Stimulated activated CD4-positive, alpha-beta T cell treated with anti-CD3 and anti-CD28 coated beads, Interleukin-12 subunit alpha, Interleukin-12 subunit beta, amount 100 ng/mL, for 24 hours (primary cell): ENCODE data around the gene EXD2.
"Not testable (repeated sequence)": the region's sequence is repeated elsewhere in the genome, so short reads cannot be mapped to it uniquely, and the experiment has no call there.

Experiments
- DNase-seq, 2 experiments: peaks; one replicate each; pipeline ENCODE4 v3.0.0-alpha.2; 2020; ENCODE audit warnings: low read depth in 2 of 2

The EXD2 gene, protein sequence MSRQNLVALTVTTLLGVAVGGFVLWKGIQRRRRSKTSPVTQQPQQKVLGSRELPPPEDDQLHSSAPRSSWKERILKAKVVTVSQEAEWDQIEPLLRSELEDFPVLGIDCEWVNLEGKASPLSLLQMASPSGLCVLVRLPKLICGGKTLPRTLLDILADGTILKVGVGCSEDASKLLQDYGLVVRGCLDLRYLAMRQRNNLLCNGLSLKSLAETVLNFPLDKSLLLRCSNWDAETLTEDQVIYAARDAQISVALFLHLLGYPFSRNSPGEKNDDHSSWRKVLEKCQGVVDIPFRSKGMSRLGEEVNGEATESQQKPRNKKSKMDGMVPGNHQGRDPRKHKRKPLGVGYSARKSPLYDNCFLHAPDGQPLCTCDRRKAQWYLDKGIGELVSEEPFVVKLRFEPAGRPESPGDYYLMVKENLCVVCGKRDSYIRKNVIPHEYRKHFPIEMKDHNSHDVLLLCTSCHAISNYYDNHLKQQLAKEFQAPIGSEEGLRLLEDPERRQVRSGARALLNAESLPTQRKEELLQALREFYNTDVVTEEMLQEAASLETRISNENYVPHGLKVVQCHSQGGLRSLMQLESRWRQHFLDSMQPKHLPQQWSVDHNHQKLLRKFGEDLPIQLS

DNA sequence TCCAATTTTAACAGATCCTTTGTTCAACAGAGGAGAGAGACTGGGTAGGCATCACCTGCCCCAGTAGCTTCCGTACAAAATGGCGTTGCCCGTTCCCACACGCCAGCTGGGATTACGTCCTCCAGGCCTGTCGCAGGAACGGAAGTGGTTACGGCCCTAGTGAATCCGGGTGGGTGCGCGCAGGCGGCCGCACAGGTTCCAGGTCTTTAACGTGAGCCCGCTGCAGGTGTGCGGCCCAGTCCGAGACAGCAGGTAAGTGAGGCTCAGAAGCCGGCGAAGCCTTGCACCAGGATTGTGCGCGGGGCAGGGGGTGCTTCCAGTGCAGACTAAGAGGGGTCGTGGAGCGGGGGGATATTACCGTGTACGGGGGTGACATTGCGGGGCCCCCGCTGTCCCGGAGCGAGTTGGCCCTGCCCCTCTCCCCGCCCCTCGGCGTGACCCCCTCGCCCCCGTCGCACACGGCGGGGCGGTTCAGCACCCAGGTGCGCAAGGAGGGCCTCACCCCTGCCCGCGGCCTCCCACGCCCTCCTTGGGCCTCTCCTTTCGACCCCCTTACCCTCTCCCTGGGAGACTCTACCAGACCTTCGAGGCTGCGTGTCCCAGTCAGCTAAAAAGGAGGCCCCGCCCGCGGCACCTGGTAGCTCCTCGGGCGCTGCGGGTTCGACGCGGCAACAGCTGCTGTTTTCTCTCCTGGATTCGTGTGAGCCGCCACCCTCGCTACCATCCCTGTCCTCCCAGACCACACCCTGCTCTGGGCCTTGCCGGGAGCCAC is at the start of gene EXD2:
EXD2 (plus strand) TSS at position 159 of the 772 bp plus-strand sequence. CDS start 17,973 bp downstream, outside the sequence.
- DNase-seq, result peak; percentile 59 to 71

DNA sequence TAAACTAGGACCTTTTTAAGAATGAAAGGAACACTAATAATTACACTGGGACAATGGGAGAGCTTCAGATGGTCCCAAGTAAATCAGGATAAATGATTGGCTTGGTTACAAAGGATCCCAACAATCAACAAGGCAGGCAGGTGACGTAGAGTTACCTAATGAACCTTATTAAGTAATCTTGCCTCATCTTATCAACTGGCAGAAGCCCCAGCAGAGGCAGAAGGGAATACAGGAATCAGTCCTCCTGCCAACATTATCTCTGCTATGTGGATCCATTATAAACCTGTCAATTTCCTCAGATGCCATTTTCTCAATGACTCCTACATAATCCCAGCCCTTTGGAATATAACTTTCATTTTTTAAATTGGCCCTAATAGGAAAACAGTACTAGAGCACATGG is 49.7 kb upstream of the EXD2 start:
- no peak for DNase-seq

DNA sequence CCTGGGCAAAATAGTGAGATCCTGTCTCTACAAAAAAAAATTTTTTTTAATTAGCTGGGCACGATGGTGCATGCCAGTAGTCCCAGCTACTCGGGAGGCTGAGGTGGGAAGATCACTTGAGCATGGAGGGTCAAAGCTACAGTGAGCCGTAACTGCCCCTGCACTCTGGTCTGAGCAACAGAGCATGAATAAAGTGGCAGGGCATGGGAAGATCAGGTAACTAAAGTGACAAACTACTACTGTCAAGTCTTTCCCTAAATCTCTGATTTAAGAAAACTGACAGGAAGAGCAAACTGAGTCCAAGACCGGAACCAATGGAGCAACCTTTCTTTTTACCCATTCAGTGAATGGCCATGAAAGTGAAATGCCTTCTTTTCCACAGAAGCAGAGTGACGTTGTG is 49.2 kb upstream of the EXD2 start:
- no peak for DNase-seq

DNA sequence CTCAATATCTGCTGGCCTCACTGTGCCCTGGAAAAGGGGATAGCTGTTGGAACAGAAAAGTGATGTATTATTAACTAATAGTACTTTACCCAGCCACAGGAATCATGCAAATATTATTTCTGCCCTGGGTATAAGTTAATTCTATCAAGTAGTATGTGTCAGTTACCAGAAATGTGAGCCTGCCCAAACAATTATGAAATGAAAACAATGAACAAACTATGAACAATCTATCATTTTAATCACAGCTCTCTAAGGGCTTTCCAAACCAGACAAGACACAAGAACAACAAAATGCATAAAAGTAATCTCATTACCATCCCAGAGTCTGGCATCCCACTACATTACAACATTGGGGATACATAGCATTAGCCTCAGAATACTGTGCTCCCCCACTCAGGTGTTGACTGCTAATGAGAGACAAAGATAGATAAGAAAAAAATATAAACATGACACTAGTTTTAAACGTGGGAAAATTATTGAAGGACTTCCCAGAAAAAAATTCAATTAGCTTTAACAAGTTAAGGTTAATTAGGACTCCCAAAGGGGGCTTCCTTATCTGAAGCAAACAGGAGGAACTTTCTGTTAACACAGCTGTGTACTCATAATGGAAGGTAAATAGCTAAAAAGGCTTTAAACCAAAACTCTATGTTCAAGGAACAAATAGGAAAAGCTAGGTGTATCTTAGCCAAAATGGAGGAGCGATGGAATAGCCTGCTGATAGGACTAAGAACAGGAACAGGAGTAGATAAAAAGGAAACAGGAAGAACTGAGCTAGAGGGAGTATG is 41.6 kb upstream of the EXD2 start:
- DNase-seq, result no peak

DNA sequence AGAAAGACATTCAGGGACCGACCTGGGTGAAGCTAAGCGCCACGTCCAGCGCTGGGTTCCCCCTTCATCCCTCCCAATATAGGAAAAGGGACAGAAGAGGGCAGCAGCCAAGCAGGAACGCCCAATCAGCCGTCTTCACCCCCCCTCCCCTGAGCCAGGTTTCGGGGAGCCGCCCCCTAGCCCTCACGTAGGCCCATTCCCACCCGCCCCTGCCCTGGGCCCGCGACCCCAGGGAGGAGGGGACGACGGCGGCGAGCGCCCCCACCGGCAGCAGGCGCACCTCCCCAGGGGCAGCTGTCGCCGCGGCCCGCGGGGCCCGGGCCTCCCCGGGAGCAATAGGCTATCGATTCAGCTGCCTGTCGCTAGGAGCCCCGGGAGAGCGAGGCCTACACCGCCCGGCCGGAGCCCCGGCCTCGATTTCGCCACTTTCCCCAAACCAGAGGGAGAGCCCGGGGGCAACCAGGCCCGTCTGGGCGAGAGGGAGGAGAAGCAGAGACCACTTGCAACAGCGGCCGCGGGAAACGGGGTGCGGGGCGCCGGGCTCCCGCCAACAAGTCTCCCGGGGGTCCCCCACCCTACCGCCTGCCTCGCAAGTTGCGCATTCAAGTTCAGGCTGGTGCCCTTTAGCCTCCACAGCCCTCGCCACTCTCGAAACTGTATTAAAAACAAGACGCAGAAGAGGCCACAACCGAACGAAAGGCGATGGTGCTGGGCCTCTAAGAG is 39.7 kb upstream of the EXD2 start:
- DNase-seq, result peak; percentile 55 to 58

DNA sequence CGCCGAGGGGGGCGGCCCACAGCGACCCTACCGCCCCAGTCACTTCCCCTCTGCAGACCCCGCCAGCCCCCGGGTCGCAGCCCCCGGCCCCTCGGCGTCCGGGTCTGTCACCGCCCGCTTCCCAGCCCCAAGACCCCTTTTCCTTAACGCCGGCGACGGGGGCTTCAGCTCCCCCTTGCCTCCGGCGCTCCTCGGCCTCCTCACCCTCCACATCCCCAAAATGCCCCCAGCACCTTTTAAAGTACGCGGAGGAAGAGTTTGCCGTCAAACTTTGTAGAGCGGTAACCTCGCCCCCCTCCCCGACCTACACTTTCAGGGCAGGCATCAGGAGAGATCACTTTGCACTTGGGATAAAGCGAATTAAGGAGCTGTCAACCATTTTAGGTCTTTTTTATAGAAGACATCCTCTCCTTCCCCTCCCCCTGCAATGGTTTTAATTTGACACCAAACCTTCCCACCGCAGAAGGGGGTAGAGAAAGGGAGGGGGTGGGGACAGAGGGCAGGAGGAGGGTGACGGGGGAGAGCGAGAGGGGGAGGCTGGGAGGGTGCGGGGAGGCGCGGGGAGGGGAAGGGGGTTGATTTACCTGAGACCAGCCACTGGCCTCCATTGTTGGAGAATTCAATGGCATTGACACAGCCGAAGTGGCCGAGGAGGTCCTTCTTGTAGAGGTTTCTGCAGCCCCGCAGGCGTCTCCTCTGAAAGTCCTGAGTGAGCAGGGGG is 39.0 kb upstream of the EXD2 start:
- DNase-seq, result peak in 1 of 2 experiments; percentile 35

DNA sequence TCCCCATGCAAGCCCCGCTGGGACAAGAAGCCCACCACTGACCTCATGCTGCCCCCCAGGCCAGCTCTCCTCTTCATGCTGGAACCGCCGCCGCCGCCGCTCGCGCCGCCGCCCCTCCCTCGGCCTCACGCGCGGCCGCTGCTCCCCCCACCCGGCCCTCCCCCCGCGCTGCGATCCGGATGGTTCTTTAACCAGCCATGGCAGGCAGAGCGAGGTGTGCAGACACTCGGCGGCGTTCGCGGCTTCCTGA is 38.5 kb upstream of the EXD2 start, which contains the start of gene DCAF5:
DCAF5 (minus strand) TSS at position 218 of the 250 bp plus-strand sequence; CDS start at position 77, 141 bp downstream.
- peak; percentile 81 to 89 for DNase-seq

DNA sequence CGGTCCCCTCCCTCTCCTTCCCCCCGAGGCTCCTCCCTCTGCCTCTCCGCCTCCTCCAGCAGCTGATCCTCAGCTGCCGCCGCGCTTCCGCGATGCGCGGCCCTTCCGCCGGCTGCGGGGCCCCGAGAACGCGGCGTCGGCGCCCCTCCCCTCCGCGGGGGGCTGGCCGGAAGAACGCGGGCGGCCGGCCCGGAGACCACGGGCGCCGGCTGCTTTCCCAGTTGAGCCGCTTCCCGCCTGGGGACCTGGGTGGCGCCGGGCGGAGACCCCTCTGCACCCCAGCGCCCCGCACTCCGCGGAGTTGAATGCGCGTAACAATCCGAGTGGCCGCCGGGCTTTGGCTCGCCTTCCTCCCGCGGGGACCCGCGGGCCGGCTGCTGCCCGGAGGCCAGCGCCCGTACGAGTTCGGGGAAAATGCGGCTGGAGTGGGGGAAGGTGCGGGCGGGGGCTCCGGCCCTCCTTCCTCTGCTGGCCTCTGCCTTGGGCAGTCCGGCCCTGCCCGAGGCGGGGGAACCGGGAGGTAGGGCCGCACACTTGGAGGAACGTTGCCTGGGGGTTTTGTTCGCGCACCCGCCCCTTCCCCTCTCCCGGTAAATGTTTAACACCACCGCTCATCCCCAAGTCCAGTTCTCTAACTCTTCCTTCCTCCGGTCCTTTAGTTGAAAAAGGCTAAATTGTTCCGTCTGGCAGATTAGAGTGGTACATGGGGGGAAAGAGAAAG is 38.0 kb upstream of the EXD2 start:
- DNase-seq, result no peak

DNA sequence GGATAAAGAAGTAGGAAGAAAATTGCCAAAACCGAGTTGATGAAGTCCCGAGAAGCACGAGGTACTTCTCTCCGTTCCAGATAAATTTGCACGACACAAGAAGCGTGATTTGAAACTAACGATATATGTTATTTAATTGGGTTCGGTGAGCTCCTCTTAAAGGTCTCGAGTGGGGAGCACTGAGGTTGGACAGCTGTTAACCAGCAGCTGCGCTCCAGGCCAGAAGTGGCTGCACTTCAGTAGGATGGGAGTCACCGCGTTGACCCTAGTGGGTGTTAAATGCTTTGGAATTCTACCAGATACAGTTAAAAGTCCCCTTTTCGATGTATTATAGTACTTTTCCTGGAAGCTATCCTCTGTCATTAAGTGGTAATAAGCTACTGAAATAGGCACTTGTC is 37.4 kb upstream of the EXD2 start:
- DNase-seq, result no peak

DNA sequence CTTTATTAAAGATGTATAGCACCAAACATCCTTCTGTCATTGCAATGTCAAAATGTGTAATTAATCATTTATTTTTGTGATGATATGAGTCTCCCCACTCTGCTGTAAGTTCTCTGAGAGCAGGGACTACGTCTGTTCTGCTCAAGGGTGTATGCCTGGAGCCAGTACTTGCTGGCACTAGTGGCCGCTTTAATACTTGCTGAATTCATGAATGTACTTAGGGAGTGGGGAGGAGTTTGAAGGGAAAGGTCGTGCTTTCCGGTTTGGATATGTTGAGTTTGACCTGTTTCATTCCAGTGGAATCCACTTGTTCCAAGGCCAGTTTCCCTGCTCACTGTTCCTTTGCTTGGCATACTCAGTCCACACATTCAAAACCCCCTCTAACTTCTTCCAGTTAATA is 36.5 kb upstream of the EXD2 start:
- no peak for DNase-seq

DNA sequence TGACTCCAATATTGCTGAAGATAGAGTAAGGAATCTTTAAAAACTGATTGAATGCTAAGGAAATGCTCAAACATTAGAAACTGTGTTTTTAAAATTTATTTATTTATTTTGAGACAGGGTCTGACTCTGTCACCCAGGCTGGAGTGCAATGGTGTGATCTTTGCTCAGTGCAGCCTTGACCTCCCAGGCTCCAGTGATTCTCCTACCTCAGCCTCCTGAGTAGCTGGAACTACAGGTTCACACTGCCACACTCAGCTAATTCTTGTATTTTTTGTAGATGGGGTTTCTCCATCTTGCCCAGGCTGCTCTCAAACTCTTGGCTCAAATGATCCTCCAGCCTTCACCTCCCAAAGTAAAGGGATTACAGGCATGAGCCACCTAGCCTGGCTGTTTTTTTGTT is 35.1 kb upstream of the EXD2 start:
- no peak for DNase-seq

DNA sequence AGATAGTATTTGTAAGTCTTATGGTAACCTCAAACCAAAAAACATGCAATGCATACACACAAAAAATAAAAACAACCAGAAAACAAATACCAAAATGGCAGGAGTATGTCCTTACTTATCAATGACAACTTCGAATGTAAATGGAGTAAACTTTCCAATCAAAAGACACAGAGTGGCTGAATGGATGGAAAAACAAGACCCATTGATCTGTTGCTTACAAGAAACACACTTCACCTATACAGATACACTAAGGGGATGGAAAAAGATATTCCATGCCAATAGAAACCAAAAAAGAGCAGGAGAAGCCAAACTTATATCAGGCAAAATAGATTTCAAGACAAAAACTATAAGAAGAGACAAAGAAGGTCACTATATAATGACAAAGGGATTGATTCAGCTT is 29.7 kb upstream of the EXD2 start:
- DNase-seq, result no peak

DNA sequence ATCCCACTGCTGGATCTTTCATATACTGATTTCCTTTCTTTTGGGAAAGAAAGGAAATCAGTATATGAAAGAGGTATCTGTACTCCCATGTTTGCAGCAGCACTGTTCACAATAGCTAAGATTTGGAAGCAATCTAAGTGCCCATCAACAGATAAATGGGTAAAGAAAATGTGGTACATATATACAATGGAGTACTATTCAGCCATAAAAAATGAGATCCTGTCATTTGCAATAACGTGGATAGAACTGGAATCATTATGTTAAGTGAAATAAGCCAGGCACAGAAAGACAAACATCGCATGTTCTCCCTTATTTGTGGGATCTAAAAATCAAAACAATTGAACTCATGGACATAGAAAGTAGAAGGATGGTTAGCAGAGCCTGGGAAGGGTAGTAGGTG is 25.5 kb upstream of the EXD2 start:
- not testable (repeated sequence) for DNase-seq

DNA sequence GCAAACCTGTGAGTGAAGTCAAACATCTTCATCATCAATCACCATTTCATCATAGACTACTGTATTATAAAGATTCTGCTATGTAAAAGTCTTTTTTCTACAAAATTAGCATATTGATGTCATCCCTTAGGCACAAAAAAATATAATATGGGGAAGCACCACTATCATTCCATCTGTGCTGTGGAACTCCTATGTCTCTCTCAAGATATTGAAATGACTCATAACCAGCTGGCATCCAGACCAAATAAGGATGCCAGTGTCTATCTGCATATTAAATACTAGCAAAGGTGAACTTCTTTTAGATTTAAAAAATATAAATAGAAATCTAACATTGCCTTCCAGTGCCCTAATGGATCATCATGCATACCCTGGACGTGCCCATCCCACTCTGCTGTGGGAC is 20.5 kb upstream of the EXD2 start:
- no peak for DNase-seq

DNA sequence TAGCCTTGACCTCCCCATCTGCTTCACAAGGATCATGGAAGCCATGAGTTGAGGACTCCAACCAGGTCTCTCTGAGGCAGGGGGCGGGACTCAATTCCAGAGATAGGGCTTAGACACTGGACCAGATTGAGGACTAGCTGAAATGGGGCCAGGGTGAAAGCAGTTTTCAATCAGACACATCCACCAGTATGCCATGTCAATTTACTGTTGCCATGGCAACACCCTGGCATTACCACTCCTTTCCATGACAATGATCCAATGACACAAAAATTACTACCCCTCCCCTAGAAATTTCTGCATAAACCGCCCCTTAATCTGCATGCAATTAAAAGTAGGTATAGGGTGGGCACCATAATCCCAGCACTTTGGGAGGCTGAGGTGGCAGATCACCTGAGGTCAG is 19.7 kb upstream of the EXD2 start:
- no peak for DNase-seq

DNA sequence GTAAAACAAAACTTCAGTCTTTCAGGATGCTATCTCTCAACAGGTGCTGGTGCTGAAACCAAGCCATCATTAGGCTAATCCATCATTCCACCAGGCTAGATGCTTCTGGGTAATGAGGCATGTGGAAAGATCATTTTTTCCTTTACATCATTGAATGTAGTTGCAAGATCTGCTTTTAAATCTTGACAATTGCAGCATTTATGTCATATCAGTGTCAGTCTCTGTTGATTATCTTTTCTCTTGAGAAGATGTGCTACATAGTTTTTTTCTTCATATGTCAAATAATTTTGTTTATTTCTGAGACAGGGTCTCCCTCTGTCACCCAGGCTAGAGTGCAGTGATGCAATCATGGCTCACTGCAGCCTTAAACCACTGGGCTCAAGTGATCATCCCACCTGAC is 16.2 kb upstream of the EXD2 start:
- DNase-seq, result no peak

DNA sequence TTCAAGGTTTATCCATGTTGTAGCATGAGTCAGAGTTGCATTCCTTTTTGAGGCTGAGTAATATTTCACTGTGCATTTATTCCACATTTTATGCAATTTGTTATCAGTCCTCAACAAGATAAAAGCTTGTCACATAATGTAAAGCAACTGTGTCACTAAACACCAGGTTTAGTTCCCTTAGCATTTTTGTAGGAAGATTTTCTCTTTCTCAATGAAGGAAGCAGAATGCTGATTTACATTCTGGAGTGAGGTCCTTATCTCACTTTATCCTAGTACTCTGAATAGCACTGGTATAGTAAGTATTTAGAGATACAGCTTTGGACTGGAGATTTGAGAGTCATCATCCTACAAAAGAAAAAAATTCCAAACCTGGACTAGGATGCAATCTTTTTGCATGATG is 9.8 kb upstream of the EXD2 start:
- DNase-seq, result no peak

DNA sequence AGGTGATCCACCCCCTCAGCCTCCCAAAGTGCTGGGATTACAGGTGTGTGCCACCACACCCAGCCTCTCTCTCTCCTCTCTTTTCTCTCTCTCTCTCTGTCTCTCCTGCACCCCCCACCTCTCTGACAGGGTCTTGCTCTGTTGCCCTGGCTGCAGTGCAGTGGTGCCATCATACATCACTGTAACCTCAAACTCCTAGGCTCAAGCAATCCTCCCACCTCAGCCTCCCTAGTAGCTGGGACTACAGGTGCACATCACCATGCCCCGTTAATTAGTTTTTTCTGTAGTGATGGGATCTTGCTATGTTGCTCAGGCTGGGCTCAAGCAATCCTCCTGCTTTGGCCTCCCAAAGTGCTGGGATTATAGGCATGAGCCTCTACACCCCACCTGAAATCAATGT is 8.7 kb upstream of the EXD2 start:
- not testable (repeated sequence) for DNase-seq

DNA sequence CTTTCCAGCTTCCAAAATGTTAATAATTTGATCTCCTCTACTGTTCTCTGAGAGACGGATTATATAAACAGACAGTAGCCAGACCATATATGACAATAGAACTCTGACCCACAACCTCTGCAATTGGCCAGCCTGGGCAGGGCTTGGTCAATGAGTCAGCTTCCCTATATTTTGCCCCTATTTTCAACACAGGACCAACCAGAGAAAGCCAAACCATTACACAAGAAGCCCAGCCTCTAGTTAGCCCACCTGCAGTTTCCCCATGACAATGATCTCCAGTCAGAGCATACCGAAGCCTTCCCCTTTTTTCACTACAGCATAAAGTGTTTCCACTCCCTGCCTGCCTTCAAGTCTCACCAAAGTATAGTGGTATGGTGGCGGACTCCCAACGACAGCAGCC is 7.6 kb upstream of the EXD2 start:
- DNase-seq, result no peak

DNA sequence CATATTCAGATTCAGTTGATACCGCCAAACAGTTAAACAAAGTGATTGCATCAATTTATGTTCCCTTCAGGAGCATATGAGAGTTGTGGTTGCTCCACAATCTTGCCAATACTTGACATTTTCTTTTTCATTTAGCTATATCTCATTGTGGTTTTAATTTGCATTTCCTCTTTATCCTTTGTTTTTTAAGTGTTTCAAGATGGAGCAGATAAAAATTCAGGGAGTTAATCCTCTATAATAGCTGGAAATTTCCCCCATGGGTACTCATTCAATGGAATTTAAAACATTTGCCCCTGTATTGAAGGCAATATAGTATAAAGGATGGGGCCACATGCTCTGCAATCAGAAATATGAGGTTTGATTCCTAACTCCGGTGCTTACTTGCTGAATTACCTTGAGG is 1.1 kb upstream of the EXD2 start:
- no peak for DNase-seq
